GM23248 (cell line): Measurements from ENCODE around the gene CST1.

Source experiments
- EZH2 ChIP-seq: fragments of 200-600 bp; sonication (generic); IDR thresholded peaks from 2 replicates; pipeline ENCODE4 v1.6.1; 2018; ENCODE audit warnings: antibody characterized with exemption, mild to moderate bottlenecking; ENCODE audit not compliant: insufficient read depth, poor library complexity, severe bottlenecking
- EZH2phosphoT487 ChIP-seq: fragments of 200-600 bp; sonication (generic); IDR thresholded peaks from 2 replicates; pipeline ENCODE4 v1.6.1; 2018; ENCODE audit warnings: antibody characterized with exemption, moderate library complexity, mild to moderate bottlenecking, low read depth; ENCODE audit not compliant: insufficient read depth

DNA sequence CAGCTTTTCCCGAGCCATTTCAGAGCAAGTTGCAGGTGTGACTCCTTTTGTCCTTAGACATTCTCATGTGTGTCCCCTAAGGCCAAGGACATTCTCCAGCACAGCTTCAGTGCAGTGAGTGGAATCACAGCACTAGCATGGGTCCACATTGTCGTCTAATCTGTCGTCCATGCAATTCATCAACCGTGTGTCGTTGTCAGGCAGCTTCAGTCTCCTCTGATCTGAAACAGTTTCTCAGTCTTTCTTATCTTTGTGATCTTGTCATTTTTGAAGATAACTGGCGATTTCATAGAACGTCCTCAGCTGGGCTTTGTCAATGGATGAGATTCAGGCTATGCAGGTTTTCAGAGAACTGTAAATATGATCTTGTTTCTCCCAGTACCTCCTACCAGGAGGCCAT is 44.1 kb upstream of the CST1 start:
- no peak for TF ChIP-seq EZH2
- TF ChIP-seq EZH2phosphoT487: no peak
